Vagina (tissue), 2 donors: ENCODE results near the gene MAPK7. TPM values are rescaled to one million over a fixed set of nuclear protein-coding genes. Genes with fewer than 3 reads are reported as not detected.
A peak's percentile ranks its signal among the peaks of the same experiment; 100 is the strongest.

Experiments
- DNase-seq, 2 donors: peaks; one replicate each; pipeline ENCODE4 v3.0.0-alpha.2; 2017; ENCODE audit errors: extremely low spot score in 2 of 2
- H3K27ac ChIP-seq: fragments of 200-600 bp; sonication (generic); one replicate; pipeline ENCODE4 v1.5.1; 2019
- H3K27me3 ChIP-seq: fragments of 200-600 bp; sonication (generic); one replicate; pipeline ENCODE4 v1.5.1; 2019
- H3K36me3 ChIP-seq, 2 donors: fragments of 200-600 bp; sonication (generic); one replicate each; pipeline ENCODE4 v1.5.1; 2017 to 2019
- H3K4me1 ChIP-seq: fragments of 200-600 bp; sonication (generic); one replicate; pipeline ENCODE4 v1.5.1; 2019
- H3K4me3 ChIP-seq, 2 donors: fragments of 200-600 bp; sonication (generic); 1 replicate in 1 of 2; 2 replicates in 1 of 2; pipeline ENCODE4 v1.5.1; 2016 to 2019
- H3K9me3 ChIP-seq: fragments of 200-600 bp; sonication (generic); one replicate; pipeline ENCODE4 v1.5.1; 2019
- POLR2A ChIP-seq, 2 donors: fragments of 450-650 bp; IDR thresholded peaks; one replicate each; pipeline ENCODE4 v1.6.1; 2017; ENCODE audit warnings: antibody characterized with exemption in 2 of 2, mild to moderate bottlenecking in 2 of 2, moderate library complexity in 2 of 2
- POLR2AphosphoS5 ChIP-seq, 2 donors: sonication (generic); formaldehyde crosslinking; IDR thresholded peaks; one replicate each; pipeline ENCODE4 v1.9.0; 2017; ENCODE audit warnings: antibody characterized with exemption in 2 of 2, mild to moderate bottlenecking in 2 of 2, low read depth in 1 of 2; ENCODE audit not compliant: insufficient read depth in 1 of 2
- intact Hi-C: fragments of 100-400 bp; cut with DNase I; formaldehyde crosslinking; loops from one replicate; pipeline ENCODE4 v1.15.1; 2023
- total RNA-seq: library from RNA; depleted of rRNA; stranded (reverse); fragments of >200 nt; gene quantifications from one replicate; pipeline ENCODE4 v1.2.3, GENCODE V29; 2016
- TF ChIP-seq, protein P1 (sequence below), 3 experiments: fragments of 450-650 bp in 2 of 3; fragments of 200-600 bp in 1 of 3; sonication (generic) in 1 of 3; IDR thresholded peaks; one replicate each; pipeline ENCODE4 v1.5.1; 2017 to 2019; ENCODE audit warnings: antibody characterized with exemption in 3 of 3, mild to moderate bottlenecking in 2 of 3, moderate library complexity in 2 of 3

MAPK7 gene
- total RNA-seq, 1 donor from 2014 or later: 77.3 TPM

DNA sequence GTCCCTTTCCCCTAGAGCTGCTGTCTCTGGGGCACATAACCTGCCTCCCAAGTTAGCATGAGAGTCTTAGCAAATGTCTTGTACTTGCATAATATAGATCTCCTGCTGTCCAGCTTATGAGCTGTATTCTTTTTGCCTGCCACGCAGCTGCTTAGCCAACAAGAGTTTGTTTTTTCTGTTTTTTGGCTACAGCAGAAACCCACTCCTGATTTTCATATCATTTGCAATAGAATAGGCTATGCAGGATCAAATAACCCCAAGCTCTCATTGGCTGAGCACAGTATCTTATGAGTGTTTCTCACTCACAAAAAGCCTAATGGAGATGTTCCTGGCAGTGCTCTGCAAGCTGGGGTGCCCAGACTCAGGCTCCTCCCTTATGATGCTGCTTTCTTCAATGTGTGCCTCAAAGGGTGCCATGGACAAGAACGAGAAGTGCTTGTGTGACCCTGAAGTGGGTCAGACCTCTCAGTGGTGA lies 38.9 kb upstream of the MAPK7 start:
- intact Hi-C loops: no loop called here
- Histone ChIP-seq H3K4me1 (peaks cover 47% of the 10 kb centered on the region), H3K9me3 (no peaks in the 10 kb centered on the region), H3K36me3 (no peaks in the 10 kb centered on the region), H3K27ac (no peak overlapping the region), H3K4me3 (no peak overlapping the region), H3K27me3 (no peaks in the 10 kb centered on the region)
- no peak for DNase-seq
- TF ChIP-seq POLR2AphosphoS5 (IDR thresholded peaks at IDR 0.05; ENCODE audit: insufficient read depth in 1 of 2, low read depth in 1 of 2): no peak
- TF ChIP-seq POLR2A (IDR thresholded peaks at IDR 0.05): no peak
- TF ChIP-seq, protein P1, sequence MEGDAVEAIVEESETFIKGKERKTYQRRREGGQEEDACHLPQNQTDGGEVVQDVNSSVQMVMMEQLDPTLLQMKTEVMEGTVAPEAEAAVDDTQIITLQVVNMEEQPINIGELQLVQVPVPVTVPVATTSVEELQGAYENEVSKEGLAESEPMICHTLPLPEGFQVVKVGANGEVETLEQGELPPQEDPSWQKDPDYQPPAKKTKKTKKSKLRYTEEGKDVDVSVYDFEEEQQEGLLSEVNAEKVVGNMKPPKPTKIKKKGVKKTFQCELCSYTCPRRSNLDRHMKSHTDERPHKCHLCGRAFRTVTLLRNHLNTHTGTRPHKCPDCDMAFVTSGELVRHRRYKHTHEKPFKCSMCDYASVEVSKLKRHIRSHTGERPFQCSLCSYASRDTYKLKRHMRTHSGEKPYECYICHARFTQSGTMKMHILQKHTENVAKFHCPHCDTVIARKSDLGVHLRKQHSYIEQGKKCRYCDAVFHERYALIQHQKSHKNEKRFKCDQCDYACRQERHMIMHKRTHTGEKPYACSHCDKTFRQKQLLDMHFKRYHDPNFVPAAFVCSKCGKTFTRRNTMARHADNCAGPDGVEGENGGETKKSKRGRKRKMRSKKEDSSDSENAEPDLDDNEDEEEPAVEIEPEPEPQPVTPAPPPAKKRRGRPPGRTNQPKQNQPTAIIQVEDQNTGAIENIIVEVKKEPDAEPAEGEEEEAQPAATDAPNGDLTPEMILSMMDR (IDR thresholded peaks at IDR 0.05): no peak

DNA sequence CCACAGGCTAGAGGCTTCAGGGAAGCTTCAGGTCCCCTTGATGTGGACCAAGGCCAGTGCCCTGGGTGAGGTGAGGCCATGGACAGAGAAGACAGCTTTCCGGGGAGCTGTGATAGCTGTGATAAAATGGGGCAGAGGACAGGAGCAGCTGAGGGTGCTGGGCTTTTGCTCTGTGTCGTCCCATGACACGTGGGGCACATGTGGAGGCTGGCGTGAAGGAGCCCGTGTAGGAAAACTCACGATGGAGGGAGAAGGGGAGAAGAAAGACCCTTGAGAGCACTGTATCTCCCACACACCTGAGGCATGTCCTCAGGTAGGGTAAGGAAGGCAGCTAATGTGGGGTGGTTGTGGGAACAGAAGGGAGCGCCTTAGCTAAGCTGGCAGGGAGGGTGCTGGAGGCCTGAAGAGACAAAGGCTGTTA lies 37.1 kb upstream of the MAPK7 start:
- DNase-seq: no peak

DNA sequence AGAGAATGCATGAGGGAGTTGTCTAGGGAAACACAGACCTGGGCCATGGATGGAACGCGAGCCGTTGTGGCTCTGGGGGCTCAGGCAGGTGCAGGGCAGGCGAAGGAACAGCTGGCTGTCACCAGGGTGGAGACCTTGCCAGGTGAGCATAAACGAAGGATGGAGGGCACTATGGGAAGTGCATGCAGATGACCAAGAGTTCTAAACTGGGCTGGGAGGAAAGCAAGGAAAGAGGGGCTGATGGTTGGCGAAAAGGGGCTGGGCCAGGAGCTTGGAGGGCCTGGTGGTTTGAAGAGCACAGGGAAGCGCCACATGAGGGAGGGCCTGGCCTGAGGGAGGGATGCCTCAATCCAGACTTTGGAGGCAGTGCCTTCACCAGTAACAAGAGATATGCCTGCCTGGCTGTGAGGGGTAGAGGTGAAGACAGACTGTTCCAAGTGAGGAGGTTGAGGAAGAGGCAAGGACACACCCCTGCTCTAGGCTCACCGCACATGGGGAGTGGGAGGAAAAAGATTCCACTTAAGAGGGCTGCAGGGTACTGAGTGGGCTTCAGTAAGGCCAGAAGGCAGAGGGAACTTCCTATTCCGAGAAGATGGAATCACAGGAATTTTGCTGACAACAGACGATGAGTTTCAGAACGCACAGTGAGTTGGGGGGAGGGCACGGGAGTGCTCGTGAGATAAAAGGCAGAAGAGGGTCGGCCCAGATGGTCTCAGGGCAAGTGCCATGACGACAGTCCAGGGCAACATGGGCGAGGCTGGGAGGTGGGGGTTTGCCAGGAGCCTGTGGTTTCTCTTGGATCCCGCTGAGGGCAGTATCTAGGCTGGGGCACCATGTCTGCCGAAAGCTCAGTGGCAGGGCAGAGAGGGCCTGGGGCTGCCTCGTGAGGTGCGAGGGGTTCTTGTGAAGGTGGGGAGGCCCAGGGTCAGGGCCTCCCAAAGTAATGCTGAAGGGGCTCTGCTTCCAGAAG lies 36.4 kb upstream of the MAPK7 start:
- no peak overlapping the region for H3K4me3 ChIP-seq
- peak overlapping the region; percentile 40 for H3K27ac ChIP-seq
- no peak for DNase-seq

More for the DNA sequence above, 37.1 kb upstream of the MAPK7 start:
- H3K4me1 ChIP-seq: peaks cover 66% of the 10 kb centered on the region
- H3K27ac ChIP-seq: no peak overlapping the region
- TF ChIP-seq, protein P1 (IDR thresholded peaks at IDR 0.05): no peak
- no peak for TF ChIP-seq POLR2A (IDR thresholded peaks at IDR 0.05)
- TF ChIP-seq POLR2AphosphoS5 (IDR thresholded peaks at IDR 0.05; ENCODE audit: insufficient read depth in 1 of 2, low read depth in 1 of 2): no peak
- no peaks in the 10 kb centered on the region for H3K27me3 ChIP-seq
- H3K9me3 ChIP-seq: no peaks in the 10 kb centered on the region
- no peak overlapping the region for H3K4me3 ChIP-seq
- H3K36me3 ChIP-seq: no peaks in the 10 kb centered on the region
- intact Hi-C loops: no loop called here

DNA sequence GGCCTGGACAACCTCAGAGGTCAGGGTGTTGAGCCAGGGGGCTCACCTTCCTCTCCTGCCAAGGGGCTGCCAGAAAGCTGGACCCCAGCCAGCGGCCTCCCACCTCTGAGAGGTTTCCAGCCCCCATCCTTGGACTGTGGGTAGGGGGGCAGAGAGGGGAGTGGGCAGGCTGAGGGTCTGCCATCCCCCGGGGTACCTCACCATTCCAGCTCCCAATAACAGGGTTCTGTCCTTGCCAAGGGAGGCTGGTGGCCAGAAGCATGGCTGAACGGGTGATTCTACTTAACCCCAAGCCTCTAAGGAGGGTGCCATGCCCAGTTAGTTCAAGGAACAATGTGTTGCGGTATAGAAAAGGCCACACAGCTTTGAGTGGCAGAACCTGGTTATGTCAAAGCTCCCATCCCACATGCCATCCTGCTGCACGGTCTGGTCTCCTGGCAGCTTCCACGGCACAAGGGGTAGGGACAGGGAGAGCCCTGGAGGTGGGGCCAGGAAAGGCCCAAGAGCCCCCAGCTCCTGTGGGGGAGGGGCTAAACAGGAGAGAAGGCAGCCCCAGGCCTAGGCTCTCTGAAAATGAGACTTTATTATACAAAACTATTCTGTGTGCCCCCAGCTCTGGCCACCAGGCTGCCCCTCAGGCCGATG lies 35.6 kb upstream of the MAPK7 start:
- Histone ChIP-seq H3K9me3 (no peaks in the 10 kb centered on the region), H3K36me3 (no peaks in the 10 kb centered on the region), H3K27me3 (no peaks in the 10 kb centered on the region), H3K4me1 (peaks cover 67% of the 10 kb centered on the region), H3K4me3 (no peak overlapping the region), H3K27ac (peak overlapping the region; percentile 40)
- intact Hi-C loops: no loop called here
- TF ChIP-seq, protein P1 (IDR thresholded peaks at IDR 0.05): no peak
- TF ChIP-seq POLR2AphosphoS5 (IDR thresholded peaks at IDR 0.05; ENCODE audit: insufficient read depth in 1 of 2, low read depth in 1 of 2) (no peak), POLR2A (IDR thresholded peaks at IDR 0.05) (no peak)
- DNase-seq: no peak

More for the DNA sequence above, 36.4 kb upstream of the MAPK7 start:
- intact Hi-C loops: no loop called here
- Histone ChIP-seq H3K36me3 (no peaks in the 10 kb centered on the region), H3K9me3 (no peaks in the 10 kb centered on the region), H3K4me1 (peaks cover 66% of the 10 kb centered on the region), H3K27me3 (no peaks in the 10 kb centered on the region)
- TF ChIP-seq POLR2AphosphoS5 (IDR thresholded peaks at IDR 0.05; ENCODE audit: insufficient read depth in 1 of 2, low read depth in 1 of 2) (no peak), POLR2A (IDR thresholded peaks at IDR 0.05) (no peak)
- TF ChIP-seq, protein P1 (IDR thresholded peaks at IDR 0.05): no peak
